ENCODE data around the gene TCL1B. TPM values are rescaled to one million over a fixed set of nuclear protein-coding genes. Genes with fewer than 3 reads are reported as not detected.
A peak's percentile ranks its signal among the peaks of the same experiment; 100 is the strongest.

The TCL1B gene
- total and polyA plus RNA-seq, 4 donors, result 0.19 TPM; not detected in 3

GRCh38 chr14:95683793-95684192, 2.4 kb upstream of the TCL1B start (continued):
- no peak for TF ChIP-seq HNF4G (IDR thresholded peaks at IDR 0.05)
- no peak for TF ChIP-seq GABPA (IDR thresholded peaks at IDR 0.05 in 1 of 2, conservative IDR thresholded peaks at IDR 0.05 in 1 of 2)
- TF ChIP-seq, protein P1, sequence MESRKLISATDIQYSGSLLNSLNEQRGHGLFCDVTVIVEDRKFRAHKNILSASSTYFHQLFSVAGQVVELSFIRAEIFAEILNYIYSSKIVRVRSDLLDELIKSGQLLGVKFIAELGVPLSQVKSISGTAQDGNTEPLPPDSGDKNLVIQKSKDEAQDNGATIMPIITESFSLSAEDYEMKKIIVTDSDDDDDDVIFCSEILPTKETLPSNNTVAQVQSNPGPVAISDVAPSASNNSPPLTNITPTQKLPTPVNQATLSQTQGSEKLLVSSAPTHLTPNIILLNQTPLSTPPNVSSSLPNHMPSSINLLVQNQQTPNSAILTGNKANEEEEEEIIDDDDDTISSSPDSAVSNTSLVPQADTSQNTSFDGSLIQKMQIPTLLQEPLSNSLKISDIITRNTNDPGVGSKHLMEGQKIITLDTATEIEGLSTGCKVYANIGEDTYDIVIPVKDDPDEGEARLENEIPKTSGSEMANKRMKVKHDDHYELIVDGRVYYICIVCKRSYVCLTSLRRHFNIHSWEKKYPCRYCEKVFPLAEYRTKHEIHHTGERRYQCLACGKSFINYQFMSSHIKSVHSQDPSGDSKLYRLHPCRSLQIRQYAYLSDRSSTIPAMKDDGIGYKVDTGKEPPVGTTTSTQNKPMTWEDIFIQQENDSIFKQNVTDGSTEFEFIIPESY (IDR thresholded peaks at IDR 0.05), result no peak
- TF ChIP-seq RAD21 (IDR thresholded peaks at IDR 0.05), result peak; percentile 71 to 75
- no peak for TF ChIP-seq TAF1 (conservative IDR thresholded peaks at IDR 0.05)

GRCh38 chr14:95686935-95687334, 709 bp downstream of the TCL1B start:
- Histone ChIP-seq H3K9ac (ENCODE audit: low read depth in 1 of 2, low read length in 2 of 2) (no peak overlapping the region), H3K27me3 (ENCODE audit: control insufficient read depth in 4 of 4, insufficient read depth in 4 of 4, low read length in 3 of 4) (peaks cover 0 to 3% (median 0%) of the 10 kb centered on the region in 4 donors), H3K4me3 (ENCODE audit: low read depth in 1 of 3, low read length in 3 of 3) (no peak overlapping the region), H3K4me1 (ENCODE audit: control insufficient read depth in 4 of 4, insufficient read depth in 4 of 4, low read length in 3 of 4) (no peaks in the 10 kb centered on the region), H3K9me3 (ENCODE audit: control insufficient read depth in 4 of 4, low read length in 3 of 4) (no peaks in the 10 kb centered on the region), H3K27ac (ENCODE audit: low read depth in 1 of 2, low read length in 2 of 2) (no peak overlapping the region), H3K36me3 (ENCODE audit: control insufficient read depth in 4 of 4, insufficient read depth in 3 of 4, low read depth in 1 of 4, low read length in 3 of 4) (no peaks in the 10 kb centered on the region)
- no peak for DNase-seq (ENCODE audit: low spot score)
- WGBS, result 69% methylated on average over 2 of the region's 2 CpGs
- TF ChIP-seq FOXA1 (IDR thresholded peaks at IDR 0.05) (no peak), SP1 (IDR thresholded peaks at IDR 0.05) (no peak)

DNA sequence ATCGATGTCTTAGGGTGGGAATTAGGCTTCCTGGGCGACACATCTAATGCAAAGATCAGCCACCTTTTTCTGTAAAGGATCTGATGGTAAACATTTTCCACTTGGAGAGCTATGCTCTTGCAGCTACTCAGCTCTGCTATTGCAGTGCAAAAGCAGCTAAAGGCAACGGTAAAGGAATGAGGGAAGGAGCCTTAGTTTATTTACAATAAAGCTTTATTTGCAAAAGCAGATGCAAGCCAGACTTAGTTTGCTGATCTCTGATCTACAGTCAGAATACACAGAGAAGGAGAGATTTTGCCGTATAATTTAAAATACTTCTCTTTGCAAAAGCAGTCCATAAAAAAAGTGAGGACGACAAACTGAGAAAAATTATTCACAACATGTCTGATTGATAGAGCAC, 3.2 kb downstream of the TCL1B start:
- Histone ChIP-seq H3K27me3 (ENCODE audit: control insufficient read depth in 4 of 4, insufficient read depth in 4 of 4, low read length in 3 of 4) (no peaks in the 10 kb centered on the region), H3K9me3 (ENCODE audit: control insufficient read depth in 4 of 4, low read length in 3 of 4) (no peaks in the 10 kb centered on the region), H3K4me1 (ENCODE audit: control insufficient read depth in 4 of 4, insufficient read depth in 4 of 4, low read length in 3 of 4) (no peaks in the 10 kb centered on the region), H3K36me3 (ENCODE audit: control insufficient read depth in 4 of 4, insufficient read depth in 3 of 4, low read depth in 1 of 4, low read length in 3 of 4) (no peaks in the 10 kb centered on the region), H3K9ac (ENCODE audit: low read depth in 1 of 2, low read length in 2 of 2) (no peak overlapping the region), H3K4me3 (ENCODE audit: low read depth in 1 of 3, low read length in 3 of 3) (no peak overlapping the region), H3K27ac (ENCODE audit: low read depth in 1 of 2, low read length in 2 of 2) (no peak overlapping the region)
- no peak for TF ChIP-seq MAX (IDR thresholded peaks at IDR 0.05)
- no peak for TF ChIP-seq TAF1 (conservative IDR thresholded peaks at IDR 0.05)
- TF ChIP-seq, protein P2, sequence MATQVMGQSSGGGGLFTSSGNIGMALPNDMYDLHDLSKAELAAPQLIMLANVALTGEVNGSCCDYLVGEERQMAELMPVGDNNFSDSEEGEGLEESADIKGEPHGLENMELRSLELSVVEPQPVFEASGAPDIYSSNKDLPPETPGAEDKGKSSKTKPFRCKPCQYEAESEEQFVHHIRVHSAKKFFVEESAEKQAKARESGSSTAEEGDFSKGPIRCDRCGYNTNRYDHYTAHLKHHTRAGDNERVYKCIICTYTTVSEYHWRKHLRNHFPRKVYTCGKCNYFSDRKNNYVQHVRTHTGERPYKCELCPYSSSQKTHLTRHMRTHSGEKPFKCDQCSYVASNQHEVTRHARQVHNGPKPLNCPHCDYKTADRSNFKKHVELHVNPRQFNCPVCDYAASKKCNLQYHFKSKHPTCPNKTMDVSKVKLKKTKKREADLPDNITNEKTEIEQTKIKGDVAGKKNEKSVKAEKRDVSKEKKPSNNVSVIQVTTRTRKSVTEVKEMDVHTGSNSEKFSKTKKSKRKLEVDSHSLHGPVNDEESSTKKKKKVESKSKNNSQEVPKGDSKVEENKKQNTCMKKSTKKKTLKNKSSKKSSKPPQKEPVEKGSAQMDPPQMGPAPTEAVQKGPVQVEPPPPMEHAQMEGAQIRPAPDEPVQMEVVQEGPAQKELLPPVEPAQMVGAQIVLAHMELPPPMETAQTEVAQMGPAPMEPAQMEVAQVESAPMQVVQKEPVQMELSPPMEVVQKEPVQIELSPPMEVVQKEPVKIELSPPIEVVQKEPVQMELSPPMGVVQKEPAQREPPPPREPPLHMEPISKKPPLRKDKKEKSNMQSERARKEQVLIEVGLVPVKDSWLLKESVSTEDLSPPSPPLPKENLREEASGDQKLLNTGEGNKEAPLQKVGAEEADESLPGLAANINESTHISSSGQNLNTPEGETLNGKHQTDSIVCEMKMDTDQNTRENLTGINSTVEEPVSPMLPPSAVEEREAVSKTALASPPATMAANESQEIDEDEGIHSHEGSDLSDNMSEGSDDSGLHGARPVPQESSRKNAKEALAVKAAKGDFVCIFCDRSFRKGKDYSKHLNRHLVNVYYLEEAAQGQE (IDR thresholded peaks at IDR 0.05), result no peak
- TF ChIP-seq, protein P1 (IDR thresholded peaks at IDR 0.05), result no peak
- TF ChIP-seq FOXA2 (IDR thresholded peaks at IDR 0.05), result no peak
- TF ChIP-seq HNF4G (IDR thresholded peaks at IDR 0.05), result no peak
- no peak for TF ChIP-seq NR2F2 (IDR thresholded peaks at IDR 0.05)
- TF ChIP-seq GABPA (IDR thresholded peaks at IDR 0.05 in 1 of 2, conservative IDR thresholded peaks at IDR 0.05 in 1 of 2), result no peak
- TF ChIP-seq FOXA1 (IDR thresholded peaks at IDR 0.05), result no peak
- no peak for TF ChIP-seq YY1 (IDR thresholded peaks at IDR 0.05)
- no peak for TF ChIP-seq RAD21 (IDR thresholded peaks at IDR 0.05)
- no peak for TF ChIP-seq EGR1 (IDR thresholded peaks at IDR 0.05; ENCODE audit: low read depth in 2 of 2)
- no peak for TF ChIP-seq CTCF (IDR thresholded peaks at IDR 0.05; ENCODE audit: low read depth, low read length, missing input control)
- TF ChIP-seq, protein P3, sequence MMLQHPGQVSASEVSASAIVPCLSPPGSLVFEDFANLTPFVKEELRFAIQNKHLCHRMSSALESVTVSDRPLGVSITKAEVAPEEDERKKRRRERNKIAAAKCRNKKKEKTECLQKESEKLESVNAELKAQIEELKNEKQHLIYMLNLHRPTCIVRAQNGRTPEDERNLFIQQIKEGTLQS (IDR thresholded peaks at IDR 0.05), result no peak
- no peak for TF ChIP-seq RXRA (IDR thresholded peaks at IDR 0.05)
- TF ChIP-seq JUND (IDR thresholded peaks at IDR 0.05), result no peak
- TF ChIP-seq HNF4A (conservative IDR thresholded peaks at IDR 0.05), result no peak
- no peak for TF ChIP-seq SP1 (IDR thresholded peaks at IDR 0.05)
- WGBS, result 41% methylated on average over 5 of the region's 5 CpGs
- no peak for DNase-seq (ENCODE audit: low spot score)

All from liver (tissue), 9 donors.